ENCODE results near the gene CLN5.

GRCh38 chr13:77053192-77053591 is 61.3 kb downstream of the CLN5 start:
- no peak for TF ChIP-seq CTCF (conservative IDR thresholded peaks at IDR 0.05)
- no peak for TF ChIP-seq EZH2 (IDR thresholded peaks at IDR 0.05; ENCODE audit: low read depth)
